Transverse colon (tissue), 4 donors: ENCODE measurements around the gene HOTAIR.

Experiments used
- POLR2A ChIP-seq: fragments of 450-650 bp; IDR thresholded peaks from one replicate; pipeline ENCODE4 v1.6.1; 2016; ENCODE audit warnings: antibody characterized with exemption, mild to moderate bottlenecking, moderate library complexity
- POLR2AphosphoS5 ChIP-seq, 3 donors: sonication (generic); formaldehyde crosslinking; IDR thresholded peaks; one replicate each; pipeline ENCODE4 v1.6.1; 2016; ENCODE audit warnings: antibody characterized with exemption in 3 of 3
- TF ChIP-seq, protein P1 (sequence below), 5 experiments: fragments of 200-600 bp in 3 of 5; fragments of 450-650 bp in 2 of 5; sonication (generic) in 3 of 5; IDR thresholded peaks; 1 replicate in 2 of 5; 2 replicates in 3 of 5; pipeline ENCODE4 v1.5.1; 2016 to 2017; ENCODE audit warnings: antibody characterized with exemption in 5 of 5, inconsistent platforms in 3 of 5, mild to moderate bottlenecking in 2 of 5, moderate library complexity in 1 of 5

- TF ChIP-seq POLR2A, result no peak
- TF ChIP-seq, protein P1, sequence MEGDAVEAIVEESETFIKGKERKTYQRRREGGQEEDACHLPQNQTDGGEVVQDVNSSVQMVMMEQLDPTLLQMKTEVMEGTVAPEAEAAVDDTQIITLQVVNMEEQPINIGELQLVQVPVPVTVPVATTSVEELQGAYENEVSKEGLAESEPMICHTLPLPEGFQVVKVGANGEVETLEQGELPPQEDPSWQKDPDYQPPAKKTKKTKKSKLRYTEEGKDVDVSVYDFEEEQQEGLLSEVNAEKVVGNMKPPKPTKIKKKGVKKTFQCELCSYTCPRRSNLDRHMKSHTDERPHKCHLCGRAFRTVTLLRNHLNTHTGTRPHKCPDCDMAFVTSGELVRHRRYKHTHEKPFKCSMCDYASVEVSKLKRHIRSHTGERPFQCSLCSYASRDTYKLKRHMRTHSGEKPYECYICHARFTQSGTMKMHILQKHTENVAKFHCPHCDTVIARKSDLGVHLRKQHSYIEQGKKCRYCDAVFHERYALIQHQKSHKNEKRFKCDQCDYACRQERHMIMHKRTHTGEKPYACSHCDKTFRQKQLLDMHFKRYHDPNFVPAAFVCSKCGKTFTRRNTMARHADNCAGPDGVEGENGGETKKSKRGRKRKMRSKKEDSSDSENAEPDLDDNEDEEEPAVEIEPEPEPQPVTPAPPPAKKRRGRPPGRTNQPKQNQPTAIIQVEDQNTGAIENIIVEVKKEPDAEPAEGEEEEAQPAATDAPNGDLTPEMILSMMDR (IDR thresholded peaks at IDR 0.05), result no peak
- TF ChIP-seq POLR2AphosphoS5 (IDR thresholded peaks at IDR 0.05), result no peak
These were observed 8.7 kb downstream of the HOTAIR start for GRCh38 chr12:53966085-53966384.
